Sciatic nerve (tissue), 2 donors: ENCODE results near the gene CCL24. TPM values are rescaled to one million over a fixed set of nuclear protein-coding genes. Genes with fewer than 3 reads are reported as not detected.

Experiments used
- ATAC-seq: fragments of 200-7000 bp; cut with Tn5 transposase; one replicate; pipeline ENCODE4 v1.9.1; 2020; ENCODE audit warnings: mild to moderate bottlenecking, moderate library complexity
- DNase-seq: peaks from one replicate; pipeline ENCODE4 v3.0.0-alpha.2; 2020; ENCODE audit warnings: low spot score
- intact Hi-C: fragments of 100-400 bp; cut with DNase I; formaldehyde crosslinking; loops from one replicate; pipeline ENCODE4 v1.14.2; 2022
- total RNA-seq: library from RNA; stranded (reverse); fragmentation: NEBNext Ultra II Directional; extraction: Animal tissue kit (Norgen Biotek cat#: 25700); gene quantifications from one replicate; pipeline ENCODE4 v1.2.1, GENCODE V29; 2021
- donor health status: DM: no; HTN: no; CAD: no.
- donor health status: DM: no; HTN: no; CAD: no.

CCL24 gene
- total RNA-seq, 1 donor from 2014 or later: 0.67 TPM

GRCh38 chr7:75823198-75823910 is 9.7 kb upstream of the CCL24 start:
- DNase-seq: no peak
- intact Hi-C loops: no loop called here
- no peak for ATAC-seq

GRCh38 chr7:75820688-75821087 is 7.1 kb upstream of the CCL24 start:
- ATAC-seq: no peak
- DNase-seq: no peak
- intact Hi-C loops: no loop called here

- no peak for ATAC-seq
Observed at GRCh38 chr7:75819711-75820110, 6.1 kb upstream of the CCL24 start.

GRCh38 chr7:75818472-75818871 is 4.9 kb upstream of the CCL24 start:
- no peak for DNase-seq
- ATAC-seq: no peak
- intact Hi-C loops: no loop called here

More at GRCh38 chr7:75819711-75820110, 6.1 kb upstream of the CCL24 start:
- intact Hi-C loops: no loop called here
- no peak for DNase-seq

GRCh38 chr7:75817116-75817515 is 3.5 kb upstream of the CCL24 start:
- intact Hi-C loops: no loop called here
- DNase-seq (no peak), ATAC-seq (no peak)

- DNase-seq (no peak), ATAC-seq (peak; percentile 27)
- intact Hi-C loops: no loop called here
Observed at GRCh38 chr7:75815418-75816064, 1.9 kb upstream of the CCL24 start.

- intact Hi-C loops: no loop called here
- no peak for DNase-seq
- no peak for ATAC-seq
Observed at GRCh38 chr7:75814407-75814947, 871 bp upstream of the CCL24 start.

GRCh38 chr7:75813084-75813483 is 522 bp downstream of the CCL24 start:
- no peak for DNase-seq
- intact Hi-C loops: no loop called here
- no peak for ATAC-seq

- ATAC-seq (no peak), DNase-seq (no peak)
- intact Hi-C loops: no loop called here
Observed at GRCh38 chr7:75811894-75812678, 1.5 kb downstream of the CCL24 start.

GRCh38 chr7:75809396-75809795 is 4.2 kb downstream of the CCL24 start:
- no peak for DNase-seq
- ATAC-seq: peak; percentile 72
- intact Hi-C loops: no loop called here

GRCh38 chr7:75808106-75808505 is 5.5 kb downstream of the CCL24 start:
- ATAC-seq: no peak
- no peak for DNase-seq
- intact Hi-C loops: no loop called here

- intact Hi-C loops: no loop called here
- DNase-seq (no peak), ATAC-seq (no peak)
Observed at GRCh38 chr7:75807452-75807851, 6.2 kb downstream of the CCL24 start.

- intact Hi-C loops: no loop called here
- DNase-seq (no peak), ATAC-seq (no peak)
Observed at GRCh38 chr7:75806560-75807307, 6.9 kb downstream of the CCL24 start.

- intact Hi-C loops: no loop called here
- DNase-seq: no peak
- ATAC-seq: no peak
Observed at GRCh38 chr7:75804705-75805104, 8.9 kb downstream of the CCL24 start.

- intact Hi-C loops: no loop called here
- no peak for ATAC-seq
- DNase-seq: no peak
Observed at GRCh38 chr7:75804004-75804403, 9.6 kb downstream of the CCL24 start.

- intact Hi-C loops: no loop called here
- no peak for ATAC-seq
- no peak for DNase-seq
Observed at GRCh38 chr7:75802552-75802821, 11.1 kb downstream of the CCL24 start.

- DNase-seq: no peak
- intact Hi-C loops: no loop called here
- no peak for ATAC-seq
Observed at GRCh38 chr7:75798770-75799169, 14.8 kb downstream of the CCL24 start.

GRCh38 chr7:75796420-75796819 is 17.2 kb downstream of the CCL24 start:
- intact Hi-C loops: no loop called here
- ATAC-seq (no peak), DNase-seq (no peak)

- DNase-seq (peak; percentile 73), ATAC-seq (peak; percentile 93)
- intact Hi-C loops: no loop called here
Observed at GRCh38 chr7:75795831-75796285, 17.7 kb downstream of the CCL24 start.
